Vagina (tissue), 2 donors: ENCODE measurements around the gene AZIN2.

Source experiments
- POLR2A ChIP-seq, 2 donors: fragments of 450-650 bp; IDR thresholded peaks; one replicate each; pipeline ENCODE4 v1.6.1; 2017; ENCODE audit warnings: antibody characterized with exemption in 2 of 2, mild to moderate bottlenecking in 2 of 2, moderate library complexity in 2 of 2
- TF ChIP-seq, protein P1 (sequence below), 3 experiments: fragments of 450-650 bp in 2 of 3; fragments of 200-600 bp in 1 of 3; sonication (generic) in 1 of 3; IDR thresholded peaks; one replicate each; pipeline ENCODE4 v1.5.1; 2017 to 2019; ENCODE audit warnings: antibody characterized with exemption in 3 of 3, mild to moderate bottlenecking in 2 of 3, moderate library complexity in 2 of 3

DNA sequence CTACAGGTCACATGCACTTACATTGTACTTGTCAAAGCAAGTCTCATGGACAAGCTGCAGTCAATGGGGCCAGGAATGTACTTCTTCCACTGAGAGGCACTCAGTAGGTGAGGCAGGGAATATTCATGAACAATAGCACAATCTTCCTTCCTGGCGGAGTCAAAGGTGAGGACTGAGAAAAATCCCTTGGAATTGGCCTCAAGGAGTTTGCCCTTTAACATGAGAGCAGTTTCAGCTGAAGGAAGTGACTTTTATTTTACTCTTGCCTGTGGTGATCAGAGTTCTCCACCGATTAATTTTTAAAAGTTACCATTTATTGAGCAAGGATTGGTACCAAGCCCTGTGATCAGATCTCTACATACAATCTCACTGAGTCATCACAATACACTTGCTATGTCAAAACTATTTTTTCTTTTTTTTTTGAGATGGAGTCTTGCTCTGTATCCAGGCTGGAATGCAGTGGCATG is 33.1 kb upstream of the AZIN2 start:
- TF ChIP-seq POLR2A (IDR thresholded peaks at IDR 0.05), result no peak
- TF ChIP-seq, protein P1, sequence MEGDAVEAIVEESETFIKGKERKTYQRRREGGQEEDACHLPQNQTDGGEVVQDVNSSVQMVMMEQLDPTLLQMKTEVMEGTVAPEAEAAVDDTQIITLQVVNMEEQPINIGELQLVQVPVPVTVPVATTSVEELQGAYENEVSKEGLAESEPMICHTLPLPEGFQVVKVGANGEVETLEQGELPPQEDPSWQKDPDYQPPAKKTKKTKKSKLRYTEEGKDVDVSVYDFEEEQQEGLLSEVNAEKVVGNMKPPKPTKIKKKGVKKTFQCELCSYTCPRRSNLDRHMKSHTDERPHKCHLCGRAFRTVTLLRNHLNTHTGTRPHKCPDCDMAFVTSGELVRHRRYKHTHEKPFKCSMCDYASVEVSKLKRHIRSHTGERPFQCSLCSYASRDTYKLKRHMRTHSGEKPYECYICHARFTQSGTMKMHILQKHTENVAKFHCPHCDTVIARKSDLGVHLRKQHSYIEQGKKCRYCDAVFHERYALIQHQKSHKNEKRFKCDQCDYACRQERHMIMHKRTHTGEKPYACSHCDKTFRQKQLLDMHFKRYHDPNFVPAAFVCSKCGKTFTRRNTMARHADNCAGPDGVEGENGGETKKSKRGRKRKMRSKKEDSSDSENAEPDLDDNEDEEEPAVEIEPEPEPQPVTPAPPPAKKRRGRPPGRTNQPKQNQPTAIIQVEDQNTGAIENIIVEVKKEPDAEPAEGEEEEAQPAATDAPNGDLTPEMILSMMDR (IDR thresholded peaks at IDR 0.05), result no peak
